ENCODE data around the gene TMEM232. TPM values are rescaled to one million over a fixed set of nuclear protein-coding genes. Genes with fewer than 3 reads are reported as not detected.

TMEM232 gene
- total and polyA plus RNA-seq, 2 experiments from 2014 or later, result 1.3 to 1.9 TPM

DNA sequence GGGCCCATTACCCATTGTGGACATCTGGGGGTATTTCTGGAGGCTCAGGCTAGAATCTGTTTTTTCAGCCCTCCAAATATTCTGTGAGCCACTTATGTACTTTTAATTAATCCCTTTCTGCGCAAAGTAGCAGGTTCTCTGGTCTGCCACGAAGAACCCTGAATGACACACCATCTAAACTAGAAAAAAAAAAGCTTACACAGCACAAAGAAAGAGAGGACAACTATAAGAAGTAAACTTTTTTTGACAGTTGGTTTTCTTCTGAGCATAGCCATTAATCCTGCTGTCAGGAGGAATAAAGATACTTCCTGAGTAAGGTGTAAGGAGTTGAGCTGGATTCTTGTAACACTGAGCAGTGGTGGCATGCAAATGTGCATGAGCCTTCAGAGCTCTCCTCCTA, 327.5 kb downstream of the TMEM232 start:
- H2AFZ ChIP-seq, result no peak overlapping the region
- no peak for DNase-seq (ENCODE audit: low spot score)
- H3K4me1 ChIP-seq (ENCODE audit: insufficient read depth), result no peaks in the 10 kb centered on the region
- H3K4me3 ChIP-seq, result no peak overlapping the region
- Mint-ChIP-seq H3K4me1 (no peaks in the 10 kb centered on the region), H3K36me3 (ENCODE audit: low read depth) (no peaks in the 10 kb centered on the region), H3K9me3 (no peaks in the 10 kb centered on the region), H3K4me3 (no peak overlapping the region), H3K27ac (no peak overlapping the region), H3K27me3 (ENCODE audit: insufficient read depth, low read depth, poor library complexity) (peaks cover 1% of the 10 kb centered on the region)
- H3F3A ChIP-seq (replicated peaks; ENCODE audit: low read depth), result no peaks in the 10 kb centered on the region
- H3K36me3 ChIP-seq (ENCODE audit: insufficient read depth), result no peaks in the 10 kb centered on the region
- ATAC-seq, result no peak
- H3K9me2 ChIP-seq (ENCODE audit: insufficient read depth), result no peaks in the 10 kb centered on the region
- no peaks in the 10 kb centered on the region for H3K27me3 ChIP-seq (ENCODE audit: insufficient read depth)
- H3K4me2 ChIP-seq, result no peak overlapping the region
- TF ChIP-seq JUNB (IDR thresholded peaks at IDR 0.05; ENCODE audit: unreplicated experiment), result no peak
- TF ChIP-seq EZH2 (IDR thresholded peaks at IDR 0.05; ENCODE audit: low read depth, unreplicated experiment), result no peak
- no peak for TF ChIP-seq ZNF462 (CRISPR knock-in tag; IDR thresholded peaks at IDR 0.05)
- no peak for TF ChIP-seq NANOG (IDR thresholded peaks at IDR 0.05; ENCODE audit: borderline replicate concordance)
- TF ChIP-seq, protein P1, sequence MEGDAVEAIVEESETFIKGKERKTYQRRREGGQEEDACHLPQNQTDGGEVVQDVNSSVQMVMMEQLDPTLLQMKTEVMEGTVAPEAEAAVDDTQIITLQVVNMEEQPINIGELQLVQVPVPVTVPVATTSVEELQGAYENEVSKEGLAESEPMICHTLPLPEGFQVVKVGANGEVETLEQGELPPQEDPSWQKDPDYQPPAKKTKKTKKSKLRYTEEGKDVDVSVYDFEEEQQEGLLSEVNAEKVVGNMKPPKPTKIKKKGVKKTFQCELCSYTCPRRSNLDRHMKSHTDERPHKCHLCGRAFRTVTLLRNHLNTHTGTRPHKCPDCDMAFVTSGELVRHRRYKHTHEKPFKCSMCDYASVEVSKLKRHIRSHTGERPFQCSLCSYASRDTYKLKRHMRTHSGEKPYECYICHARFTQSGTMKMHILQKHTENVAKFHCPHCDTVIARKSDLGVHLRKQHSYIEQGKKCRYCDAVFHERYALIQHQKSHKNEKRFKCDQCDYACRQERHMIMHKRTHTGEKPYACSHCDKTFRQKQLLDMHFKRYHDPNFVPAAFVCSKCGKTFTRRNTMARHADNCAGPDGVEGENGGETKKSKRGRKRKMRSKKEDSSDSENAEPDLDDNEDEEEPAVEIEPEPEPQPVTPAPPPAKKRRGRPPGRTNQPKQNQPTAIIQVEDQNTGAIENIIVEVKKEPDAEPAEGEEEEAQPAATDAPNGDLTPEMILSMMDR (conservative IDR thresholded peaks at IDR 0.05; ENCODE audit: low read depth in 2 of 2), result no peak
- TF ChIP-seq EZH2phosphoT487 (IDR thresholded peaks at IDR 0.05; ENCODE audit: unreplicated experiment), result no peak
- no peak for TF ChIP-seq ZNF114 (CRISPR knock-in tag; IDR thresholded peaks at IDR 0.05)
- TF ChIP-seq ZNF331 (CRISPR knock-in tag; IDR thresholded peaks at IDR 0.05; ENCODE audit: low read depth), result no peak
- no peak for TF ChIP-seq REST (IDR thresholded peaks at IDR 0.05; ENCODE audit: unreplicated experiment)
- no peak for TF ChIP-seq ETS1 (IDR thresholded peaks at IDR 0.05)
- TF ChIP-seq CREB1 (CRISPR knock-in tag; IDR thresholded peaks at IDR 0.05; ENCODE audit: low read depth), result no peak
- no peak for TF ChIP-seq POLR2AphosphoS5 (IDR thresholded peaks at IDR 0.05; ENCODE audit: low read depth)
- no peak for TF ChIP-seq STAT1 (IDR thresholded peaks at IDR 0.05; ENCODE audit: unreplicated experiment)
- H3K79me2 ChIP-seq (replicated peaks; ENCODE audit: insufficient read depth), result no peaks in the 10 kb centered on the region
- no peak overlapping the region for H3K27ac ChIP-seq (ENCODE audit: low read depth)
- H4K20me1 ChIP-seq (replicated peaks; ENCODE audit: insufficient read depth), result no peaks in the 10 kb centered on the region
